ENCODE measurements around the gene BSCL2.

The BSCL2 gene

DNA sequence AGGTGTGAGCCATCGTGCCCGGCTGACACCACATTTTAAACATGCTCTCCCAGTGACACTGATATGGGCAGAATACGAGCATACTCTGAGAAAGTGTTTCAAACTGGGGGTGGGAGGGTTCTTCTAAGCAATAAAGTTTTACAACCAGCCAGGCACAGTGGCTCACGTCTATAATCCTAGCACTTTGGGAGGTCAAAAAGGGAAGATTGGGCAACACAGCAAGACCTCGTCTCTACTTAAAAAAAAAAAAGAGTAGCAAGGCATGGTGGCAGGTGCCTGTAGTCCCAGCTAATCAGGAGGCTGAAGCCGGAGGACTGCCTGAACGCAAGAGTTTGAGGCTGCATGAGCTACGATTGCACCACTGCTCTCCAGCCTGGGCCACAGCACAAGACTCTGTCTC is 63.0 kb downstream of the BSCL2 start:
- Histone ChIP-seq H3K4me3 (ENCODE audit: low read depth in 1 of 2, low read length in 1 of 2) (no peak overlapping the region), H3K9me3 (no peaks in the 10 kb centered on the region), H3K27me3 (no peaks in the 10 kb centered on the region), H3K36me3 (peaks cover 21% of the 10 kb centered on the region), H3K4me1 (ENCODE audit: control insufficient read depth in 1 of 2, insufficient read depth in 1 of 2, low read depth in 1 of 2, low read length in 1 of 2) (peaks cover 14 to 16% of the 10 kb centered on the region in 2 experiments), H3K27ac (no peak overlapping the region)
- no peak for TF ChIP-seq CTCF (IDR thresholded peaks at IDR 0.05)

All from neutrophil (primary cell).